Thoracic aorta (tissue), 2 donors: ENCODE data around the gene ROBO3. TPM values are rescaled to one million over a fixed set of nuclear protein-coding genes. Genes with fewer than 3 reads are reported as not detected.

Experiments used
- ATAC-seq: fragments of 150-250 bp; one replicate; pipeline ENCODE4 v1.8.0; 2017; ENCODE audit warnings: low read depth; ENCODE audit not compliant: insufficient number of reproducible peaks, low FRiP score
- DNase-seq: peaks from one replicate; pipeline ENCODE4 v3.0.0-alpha.2; 2020; ENCODE audit warnings: low spot score
- H3K27ac ChIP-seq, 2 donors: fragments of 200-600 bp; sonication (generic); 1 replicate in 1 of 2; 2 replicates in 1 of 2; pipeline ENCODE4 v1.5.1; 2016; ENCODE audit warnings: mild to moderate bottlenecking in 2 of 2, moderate library complexity in 2 of 2
- H3K27me3 ChIP-seq: fragments of 200-600 bp; sonication (generic); replicated peaks from 2 replicates; pipeline ENCODE4 v1.6.0; 2016; ENCODE audit warnings: mild to moderate bottlenecking; ENCODE audit not compliant: insufficient read depth
- H3K36me3 ChIP-seq: fragments of 200-600 bp; sonication (generic); one replicate; pipeline ENCODE4 v1.5.1; 2016
- H3K4me1 ChIP-seq, 2 donors: fragments of 200-600 bp; sonication (generic); 1 replicate in 1 of 2; 2 replicates in 1 of 2; pipeline versions ENCODE4 v1.5.1 to v1.6.0; 2016; ENCODE audit warnings: low read depth in 2 of 2, mild to moderate bottlenecking in 1 of 2; ENCODE audit not compliant: control insufficient read depth in 1 of 2
- H3K4me3 ChIP-seq: fragments of 200-600 bp; sonication (generic); 2 replicates; pipeline ENCODE4 v1.5.1; 2016; ENCODE audit warnings: mild to moderate bottlenecking
- H3K9me3 ChIP-seq: fragments of 200-600 bp; sonication (generic); 2 replicates; pipeline ENCODE4 v1.5.1; 2016
- total RNA-seq, 2 donors: library from RNA; depleted of rRNA; stranded (reverse); fragments of >200 nt; gene quantifications; one replicate each; pipeline versions ENCODE4 v1.1.0 to v1.2.3, GENCODE V29; 2016
- TF ChIP-seq, protein P1 (sequence below): fragments of 200-600 bp; sonication (generic); IDR thresholded peaks from one replicate; pipeline ENCODE4 v1.5.1; 2019; ENCODE audit warnings: antibody characterized with exemption

ROBO3 gene
- total RNA-seq, 2 donors from 2014 or later: 5.5 to 13.7 TPM

- DNase-seq (no peak), ATAC-seq (no peak)
- H3K27ac ChIP-seq: no peak overlapping the region
- TF ChIP-seq, protein P1, sequence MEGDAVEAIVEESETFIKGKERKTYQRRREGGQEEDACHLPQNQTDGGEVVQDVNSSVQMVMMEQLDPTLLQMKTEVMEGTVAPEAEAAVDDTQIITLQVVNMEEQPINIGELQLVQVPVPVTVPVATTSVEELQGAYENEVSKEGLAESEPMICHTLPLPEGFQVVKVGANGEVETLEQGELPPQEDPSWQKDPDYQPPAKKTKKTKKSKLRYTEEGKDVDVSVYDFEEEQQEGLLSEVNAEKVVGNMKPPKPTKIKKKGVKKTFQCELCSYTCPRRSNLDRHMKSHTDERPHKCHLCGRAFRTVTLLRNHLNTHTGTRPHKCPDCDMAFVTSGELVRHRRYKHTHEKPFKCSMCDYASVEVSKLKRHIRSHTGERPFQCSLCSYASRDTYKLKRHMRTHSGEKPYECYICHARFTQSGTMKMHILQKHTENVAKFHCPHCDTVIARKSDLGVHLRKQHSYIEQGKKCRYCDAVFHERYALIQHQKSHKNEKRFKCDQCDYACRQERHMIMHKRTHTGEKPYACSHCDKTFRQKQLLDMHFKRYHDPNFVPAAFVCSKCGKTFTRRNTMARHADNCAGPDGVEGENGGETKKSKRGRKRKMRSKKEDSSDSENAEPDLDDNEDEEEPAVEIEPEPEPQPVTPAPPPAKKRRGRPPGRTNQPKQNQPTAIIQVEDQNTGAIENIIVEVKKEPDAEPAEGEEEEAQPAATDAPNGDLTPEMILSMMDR: no peak
- no peaks in the 10 kb centered on the region for H3K9me3 ChIP-seq
- peaks cover 0 to 4% of the 10 kb centered on the region in 2 donors for H3K4me1 ChIP-seq
- no peak overlapping the region for H3K4me3 ChIP-seq
- no peaks in the 10 kb centered on the region for H3K36me3 ChIP-seq
- H3K27me3 ChIP-seq: no peaks in the 10 kb centered on the region
Observed at GRCh38 chr11:124899383-124900145, 34.3 kb downstream of the ROBO3 start.

- Histone ChIP-seq H3K4me1 (peaks cover 0 to 4% of the 10 kb centered on the region in 2 donors), H3K9me3 (no peaks in the 10 kb centered on the region), H3K36me3 (no peaks in the 10 kb centered on the region), H3K4me3 (no peak overlapping the region), H3K27ac (no peak overlapping the region), H3K27me3 (no peaks in the 10 kb centered on the region)
- TF ChIP-seq, protein P1: no peak
- DNase-seq (no peak), ATAC-seq (no peak)
Observed at GRCh38 chr11:124900464-124900863, 35.2 kb downstream of the ROBO3 start.

- TF ChIP-seq, protein P1: no peak
- ATAC-seq (no peak), DNase-seq (no peak)
- Histone ChIP-seq H3K36me3 (no peaks in the 10 kb centered on the region), H3K9me3 (no peaks in the 10 kb centered on the region), H3K4me1 (peaks cover 0 to 4% of the 10 kb centered on the region in 2 donors), H3K27ac (no peak overlapping the region), H3K27me3 (no peaks in the 10 kb centered on the region), H3K4me3 (no peak overlapping the region)
Observed at GRCh38 chr11:124902616-124903015, 37.4 kb downstream of the ROBO3 start.

GRCh38 chr11:124915541-124916369, 50.5 kb downstream of the ROBO3 start:
- Histone ChIP-seq H3K4me3 (no peak overlapping the region), H3K4me1 (no peaks in the 10 kb centered on the region), H3K27me3 (no peaks in the 10 kb centered on the region), H3K9me3 (no peaks in the 10 kb centered on the region), H3K36me3 (no peaks in the 10 kb centered on the region), H3K27ac (no peak overlapping the region)
- TF ChIP-seq, protein P1: no peak
- no peak for DNase-seq
- no peak for ATAC-seq

GRCh38 chr11:124916370-124916710, 51.1 kb downstream of the ROBO3 start:
- DNase-seq: no peak
- Histone ChIP-seq H3K36me3 (no peaks in the 10 kb centered on the region), H3K9me3 (no peaks in the 10 kb centered on the region), H3K27ac (no peak overlapping the region), H3K4me1 (no peaks in the 10 kb centered on the region), H3K4me3 (no peak overlapping the region), H3K27me3 (no peaks in the 10 kb centered on the region)
- TF ChIP-seq, protein P1: no peak
- no peak for ATAC-seq
